Measurements from ENCODE around the gene FAM13A. TPM values are rescaled to one million over a fixed set of nuclear protein-coding genes. Genes with fewer than 3 reads are reported as not detected.
"Not testable (repeated sequence)": the region's sequence is repeated elsewhere in the genome, so short reads cannot be mapped to it uniquely, and the experiment has no call there.

The FAM13A gene
- 14.9 and 16.4 TPM in 2 replicates for polyA plus RNA-seq (2014; cell fraction: cytosol; rRNA removed)
- 12.8 and 16.1 TPM in 2 replicates for polyA plus RNA-seq (2014; cell fraction: nucleus; rRNA removed)

DNA sequence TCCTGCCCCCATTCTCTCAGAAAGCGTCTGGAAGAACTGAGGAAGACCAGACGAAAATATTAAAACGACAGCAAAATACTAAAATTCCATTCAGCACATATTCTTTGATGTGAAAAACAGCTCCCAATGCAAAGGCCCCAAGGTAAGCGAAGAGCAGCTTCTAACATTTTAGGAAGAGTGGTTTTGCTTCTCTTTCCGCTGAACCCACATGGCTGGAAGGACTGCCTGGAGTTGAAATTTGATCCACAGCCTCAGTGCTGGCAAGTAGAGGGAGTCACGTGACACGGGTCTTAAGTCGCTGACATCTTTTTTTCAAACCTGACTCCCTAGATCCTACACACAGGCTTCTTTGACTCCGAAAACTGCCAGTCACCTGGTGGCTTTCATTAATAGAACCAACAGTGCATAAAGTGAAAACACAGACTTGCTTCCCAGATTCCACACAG lies at the start of gene FAM13A:
FAM13A (minus strand) TSS at position 233 of the 446 bp plus-strand sequence; CDS start at position 12, 221 bp downstream.
- peak; percentile 96 for DNase-seq (ENCODE audit: low spot score)

DNA sequence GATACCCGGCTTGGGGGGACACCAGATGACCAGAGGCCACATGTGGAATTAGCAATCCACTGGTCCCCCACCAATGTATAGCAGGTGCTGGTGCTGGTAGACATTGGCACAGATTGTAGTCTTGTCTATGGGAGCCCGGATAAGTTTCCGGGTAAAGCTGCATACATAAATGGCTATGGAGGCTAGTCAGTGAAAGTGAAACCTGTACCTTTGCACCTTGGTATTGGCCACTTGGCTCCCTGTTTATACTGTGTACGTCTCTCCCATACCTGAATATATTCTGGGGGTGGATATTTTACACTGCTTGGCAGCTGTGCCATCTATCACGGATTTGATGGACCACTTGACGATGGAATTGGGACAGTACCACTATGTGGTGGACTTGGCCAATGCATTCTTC lies 48.7 kb upstream of the FAM13A start:
- no peak for DNase-seq (ENCODE audit: low spot score)

DNA sequence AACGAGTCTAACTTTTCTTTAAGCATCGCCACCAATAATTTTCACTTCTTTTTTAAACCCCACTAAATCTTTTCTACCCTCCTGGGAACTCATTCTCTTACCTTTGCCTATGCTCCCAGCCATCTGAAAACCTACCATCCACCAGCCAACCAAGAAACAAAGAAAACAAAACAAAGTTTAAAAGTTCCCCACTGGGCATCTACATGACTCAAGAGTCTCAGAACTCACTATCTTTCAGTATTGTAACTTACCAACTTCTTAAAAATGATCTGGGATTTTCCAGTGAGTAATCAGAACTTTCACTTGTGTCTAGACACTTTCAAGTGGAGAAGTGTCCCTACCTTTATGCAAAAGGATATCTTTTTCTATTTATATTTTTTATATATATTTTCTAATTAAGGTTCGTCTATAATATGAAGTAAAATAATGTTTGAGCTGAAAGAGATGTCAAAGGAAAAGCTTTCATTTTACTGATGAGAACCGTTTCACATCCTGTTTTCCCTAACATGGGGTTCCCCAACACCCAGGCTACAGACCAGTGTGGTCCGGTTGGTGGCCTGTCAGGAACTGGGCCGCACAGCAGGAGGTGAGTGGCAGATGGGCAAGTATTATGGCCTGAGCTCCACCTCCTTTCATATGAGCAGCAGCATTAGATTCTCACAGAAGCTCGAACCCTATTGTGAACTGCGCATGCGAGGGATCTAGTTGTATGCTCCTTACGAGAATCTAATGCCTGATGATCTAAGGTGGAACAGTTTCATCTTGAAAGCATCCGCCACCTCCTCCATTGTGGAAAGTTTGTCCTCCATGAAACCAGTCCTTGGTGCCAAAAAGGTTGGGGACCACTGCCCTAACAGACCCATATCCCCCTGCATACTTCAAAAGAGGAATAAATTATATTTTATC lies 44.5 kb upstream of the FAM13A start:
- no peak for DNase-seq (ENCODE audit: low spot score)

- DNase-seq (ENCODE audit: low spot score), result no peak
Observed at GRCh38 chr4:89100853-89101252, 43.9 kb upstream of the FAM13A start.

DNA sequence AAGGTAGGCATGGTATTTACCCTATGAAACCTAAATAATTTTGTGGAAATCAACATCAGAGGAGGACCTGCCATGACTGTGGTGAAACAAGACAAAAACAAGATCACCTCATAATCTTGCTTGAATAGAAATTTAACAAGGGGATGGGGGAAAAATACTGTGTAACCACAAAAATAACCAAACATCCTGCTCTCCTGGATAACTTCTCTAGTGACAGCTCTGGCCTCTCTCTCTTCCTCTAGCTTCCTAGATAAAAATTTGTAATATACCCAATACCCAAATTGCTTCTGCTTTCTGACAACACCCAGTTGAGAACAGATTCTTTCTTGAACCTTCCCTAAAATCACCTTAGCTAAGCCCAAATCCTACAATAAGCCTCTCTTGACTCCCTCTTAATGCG lies 42.5 kb upstream of the FAM13A start:
- no peak for DNase-seq (ENCODE audit: low spot score)

- DNase-seq (ENCODE audit: low spot score), result no peak
Observed at GRCh38 chr4:89099034-89099433, 42.0 kb upstream of the FAM13A start.

- DNase-seq (ENCODE audit: low spot score), result no peak
Observed at GRCh38 chr4:89078300-89078699, 21.3 kb upstream of the FAM13A start.

GRCh38 chr4:89077761-89078160 lies 20.8 kb upstream of the FAM13A start:
- DNase-seq (ENCODE audit: low spot score), result no peak

- DNase-seq (ENCODE audit: low spot score), result no peak
Observed at GRCh38 chr4:89072921-89073320, 15.9 kb upstream of the FAM13A start.

DNA sequence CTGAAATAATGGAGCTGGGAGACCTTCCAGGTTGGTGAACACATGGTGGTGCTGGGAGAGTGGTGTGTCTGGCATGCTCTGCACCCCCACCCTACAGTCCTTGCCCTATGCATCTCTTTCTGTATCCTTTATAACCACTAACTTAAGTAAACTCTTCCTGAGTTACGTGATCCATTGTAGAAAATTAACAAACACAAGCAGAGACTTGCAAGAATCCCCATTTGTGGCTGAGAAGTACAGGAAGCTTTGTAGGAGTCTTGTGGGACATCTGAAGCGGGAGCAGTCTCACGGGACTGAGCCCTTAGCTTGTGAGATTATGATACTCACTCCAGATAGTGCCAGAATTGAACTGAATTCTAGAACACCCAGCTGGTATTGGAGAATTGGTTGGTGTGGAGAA lies 14.3 kb upstream of the FAM13A start:
- no peak for DNase-seq (ENCODE audit: low spot score)

GRCh38 chr4:89070041-89070440 lies 13.1 kb upstream of the FAM13A start:
- DNase-seq (ENCODE audit: low spot score), result no peak

DNA sequence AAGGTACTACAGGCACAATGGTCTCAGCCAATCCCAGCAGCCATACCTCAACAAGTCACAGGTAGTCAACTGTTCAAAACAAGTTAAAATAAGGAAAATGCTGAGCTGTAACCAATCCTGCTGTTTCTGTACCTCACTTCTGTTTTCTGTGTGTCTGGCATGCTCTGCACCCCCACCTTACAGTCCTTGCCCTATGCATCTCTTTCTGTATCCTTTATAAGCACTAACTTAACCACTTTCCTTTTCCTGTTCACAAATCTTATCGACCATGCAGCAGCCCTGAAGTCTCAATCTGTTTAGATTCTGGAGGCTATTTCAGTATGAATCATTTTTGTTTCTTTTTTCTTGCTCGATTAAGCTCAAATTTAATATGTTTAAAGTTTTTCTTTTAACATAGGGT lies 12.5 kb upstream of the FAM13A start:
- DNase-seq (ENCODE audit: low spot score), result no peak

DNA sequence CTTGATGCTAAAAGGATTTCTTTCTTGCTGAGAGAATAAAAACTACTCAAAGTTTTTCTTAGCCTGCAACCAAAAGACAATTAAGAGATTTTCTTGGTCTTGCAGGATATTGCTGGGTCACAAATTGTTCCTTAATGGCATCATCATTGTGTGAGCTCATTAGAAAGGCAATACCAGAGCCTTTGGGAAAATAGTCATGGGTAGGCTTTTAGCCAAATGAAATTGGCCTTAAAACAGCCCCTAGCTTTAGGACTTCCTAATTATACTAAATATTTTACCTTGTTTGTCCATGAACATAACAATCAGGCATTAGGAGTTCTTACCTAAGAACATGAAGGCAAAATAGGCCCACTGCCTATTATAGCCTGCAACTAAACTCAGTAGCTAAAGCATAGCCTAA lies 10.4 kb upstream of the FAM13A start:
- DNase-seq (ENCODE audit: low spot score), result no peak

GRCh38 chr4:89064848-89065247 lies 7.9 kb upstream of the FAM13A start:
- no peak for DNase-seq (ENCODE audit: low spot score)

- DNase-seq (ENCODE audit: low spot score), result not testable (repeated sequence)
Observed at GRCh38 chr4:89057844-89058243, 859 bp upstream of the FAM13A start.

- DNase-seq (ENCODE audit: low spot score), result no peak
Observed at GRCh38 chr4:89056292-89056952, 563 bp downstream of the FAM13A start.

DNA sequence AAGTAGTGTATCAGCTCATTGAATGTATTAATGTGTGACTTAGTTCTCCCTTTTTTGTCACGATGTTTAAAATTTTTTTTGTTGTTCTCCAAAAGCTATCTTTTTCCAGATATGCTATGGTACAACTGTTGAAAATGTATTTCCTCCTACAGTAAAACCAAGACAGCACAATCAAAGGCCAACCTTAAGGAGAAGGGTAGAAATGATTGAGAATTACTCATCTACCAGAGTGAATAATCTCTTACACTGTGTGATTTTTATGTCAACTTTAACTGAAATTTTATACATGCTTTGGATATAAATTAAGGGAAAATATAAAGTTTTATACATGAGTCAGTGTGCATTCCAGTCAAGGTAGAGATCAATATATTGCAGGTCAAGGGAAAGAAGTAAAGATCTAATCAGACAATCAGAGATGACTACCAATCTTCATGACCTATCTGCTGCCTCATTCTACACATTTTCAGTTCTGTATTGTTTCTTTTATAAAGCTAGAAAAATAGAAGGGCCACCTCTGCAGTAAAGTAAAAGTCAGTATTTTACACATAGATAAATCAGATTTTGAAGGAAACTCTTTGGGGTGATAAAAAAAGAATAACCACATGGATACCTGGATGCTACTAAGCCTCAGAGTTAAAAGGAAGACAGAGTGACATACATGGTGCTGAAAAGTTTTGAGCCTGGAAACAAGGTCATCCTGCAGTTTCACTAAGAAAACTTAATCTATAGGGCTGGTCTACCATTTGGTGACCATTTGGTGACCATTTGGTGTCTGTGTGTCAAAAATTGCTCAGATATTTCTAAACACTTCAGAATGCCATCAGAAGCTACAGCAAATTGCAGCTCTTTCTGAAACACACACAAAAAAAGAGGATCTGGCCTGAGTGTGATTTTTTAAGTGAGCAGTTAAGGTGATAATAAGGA lies 1.6 kb downstream of the FAM13A start:
- no peak for DNase-seq (ENCODE audit: low spot score)

DNA sequence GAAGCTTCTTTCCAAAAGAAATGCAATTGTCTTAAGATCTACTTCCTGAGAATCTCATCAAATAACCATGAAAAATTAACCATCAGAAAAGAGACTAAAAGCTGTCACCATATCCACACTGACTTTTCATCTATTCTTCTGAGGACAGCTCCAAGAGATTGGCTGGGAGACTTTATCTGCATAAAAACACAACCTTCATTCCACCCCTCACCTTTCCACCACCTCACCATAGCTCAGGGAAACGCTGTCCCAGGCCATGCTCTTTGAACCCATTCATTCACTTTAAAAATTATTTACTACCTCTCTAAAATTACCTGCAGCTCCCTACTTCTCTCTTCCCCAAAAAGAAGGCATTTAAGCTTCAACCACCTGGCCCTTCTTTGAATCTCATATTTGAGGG lies 2.4 kb downstream of the FAM13A start:
- DNase-seq (ENCODE audit: low spot score), result no peak

DNA sequence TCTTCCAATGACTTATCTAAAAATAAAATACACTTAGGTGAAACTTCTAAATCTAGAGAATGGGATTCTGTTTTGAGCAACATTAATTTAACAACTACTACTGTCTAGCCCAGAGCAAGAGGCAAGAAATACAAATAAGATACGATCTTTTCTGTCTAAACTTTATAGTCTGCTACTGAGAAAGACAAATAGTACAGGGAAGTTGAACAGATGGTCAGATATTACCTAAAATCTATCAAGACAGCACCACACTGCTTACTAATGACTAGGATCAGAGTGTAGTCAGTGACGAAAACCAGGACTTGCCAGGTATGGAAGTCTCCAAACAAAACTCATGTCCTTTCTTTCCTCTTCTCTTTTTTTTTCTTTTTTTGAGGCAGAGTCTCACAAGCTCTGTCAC lies 7.1 kb downstream of the FAM13A start:
- no peak for DNase-seq (ENCODE audit: low spot score)

GRCh38 chr4:89048906-89049601 lies 7.9 kb downstream of the FAM13A start:
- no peak for DNase-seq (ENCODE audit: low spot score)

Measured in SK-N-DZ (cell line).